Activated CD4-positive, alpha-beta T cell treated with anti-CD3 and anti-CD28 coated beads, Interleukin-2, amount 10 ng/mL, durations not matched to agents 24 days and 14 days (primary cell): ENCODE measurements around the gene NR2E3. TPM values are rescaled to one million over a fixed set of nuclear protein-coding genes. Genes with fewer than 3 reads are reported as not detected.
A peak's percentile ranks its signal among the peaks of the same experiment; 100 is the strongest.

ENCODE experiments used
- DNase-seq: peaks from one replicate; pipeline ENCODE4 v3.0.0; 2022
- H3K27ac Mint-ChIP-seq: one replicate; pipeline ENCODE4 v1.8.0; 2022; ENCODE audit warnings: mild to moderate bottlenecking, mixed read lengths
- H3K27me3 Mint-ChIP-seq: one replicate; pipeline ENCODE4 v1.8.0; 2022; ENCODE audit warnings: mixed read lengths
- H3K36me3 Mint-ChIP-seq: one replicate; pipeline ENCODE4 v1.8.0; 2022; ENCODE audit warnings: low read depth, mild to moderate bottlenecking, mixed read lengths
- H3K4me1 Mint-ChIP-seq: one replicate; pipeline ENCODE4 v1.8.0; 2021; ENCODE audit warnings: mixed read lengths
- H3K4me3 Mint-ChIP-seq: one replicate; pipeline ENCODE4 v1.8.0; 2022; ENCODE audit warnings: mild to moderate bottlenecking, moderate library complexity, mixed read lengths
- H3K9me3 Mint-ChIP-seq: one replicate; pipeline ENCODE4 v1.8.0; 2021; ENCODE audit warnings: mixed read lengths
- intact Hi-C: fragments of 100-400 bp; cut with micrococcal nuclease; formaldehyde crosslinking; loops from one replicate; pipeline ENCODE4 v1.15.1; 2023
- total RNA-seq: library from RNA; stranded (reverse); gene quantifications from 2 replicates; pipeline ENCODE4 v1.2.3, GENCODE V29; 2022

The NR2E3 gene
- not detected in 2 replicates for total RNA-seq

- Mint-ChIP-seq H3K27me3 (no peaks in the 10 kb centered on the region), H3K4me1 (no peaks in the 10 kb centered on the region), H3K4me3 (no peak within 1 kb of the TSS), H3K27ac (no peak within 1 kb of the TSS), H3K36me3 (no peaks in the 10 kb centered on the region), H3K9me3 (no peaks in the 10 kb centered on the region)
- intact Hi-C loops, result no loop called here
- no peak for DNase-seq
These were observed at the start of gene NR2E3 for GRCh38 chr15:71810256-71811035. Gene NR2E3, plus strand, starts transcription at chr15:71810554. Its CDS starts 190 bp downstream, at chr15:71810744.

- no peaks in the 10 kb centered on the region for H3K36me3 Mint-ChIP-seq
- no peak for DNase-seq
- intact Hi-C loops, result no loop called here
- H3K4me3 Mint-ChIP-seq, result no peak overlapping the region
- peaks cover 3% of the 10 kb centered on the region for H3K27me3 Mint-ChIP-seq
- H3K9me3 Mint-ChIP-seq, result peaks cover 3% of the 10 kb centered on the region
- no peaks in the 10 kb centered on the region for H3K4me1 Mint-ChIP-seq
- H3K27ac Mint-ChIP-seq, result no peak overlapping the region
These were observed 49.5 kb upstream of the NR2E3 start for GRCh38 chr15:71760852-71761251.

- Mint-ChIP-seq H3K9me3 (peaks cover 3% of the 10 kb centered on the region), H3K27me3 (peaks cover 3% of the 10 kb centered on the region)
- no peak for DNase-seq
These were observed 48.7 kb upstream of the NR2E3 start for GRCh38 chr15:71761649-71762048.

GRCh38 chr15:71768184-71768583, 42.2 kb upstream of the NR2E3 start:
- intact Hi-C loops, result no loop called here
- DNase-seq, result no peak
- Mint-ChIP-seq H3K4me1 (no peaks in the 10 kb centered on the region), H3K36me3 (no peaks in the 10 kb centered on the region), H3K4me3 (no peak overlapping the region), H3K27ac (no peak overlapping the region), H3K27me3 (peaks cover 7% of the 10 kb centered on the region), H3K9me3 (no peaks in the 10 kb centered on the region)

More at GRCh38 chr15:71761649-71762048, 48.7 kb upstream of the NR2E3 start:
- Mint-ChIP-seq H3K4me3 (no peak overlapping the region), H3K27ac (no peak overlapping the region), H3K4me1 (no peaks in the 10 kb centered on the region), H3K36me3 (no peaks in the 10 kb centered on the region)
- intact Hi-C loops, result no loop called here

- peaks cover 5% of the 10 kb centered on the region for H3K27me3 Mint-ChIP-seq
- H3K36me3 Mint-ChIP-seq, result no peaks in the 10 kb centered on the region
- H3K4me1 Mint-ChIP-seq, result no peaks in the 10 kb centered on the region
- intact Hi-C loops, result no loop called here
- no peak overlapping the region for H3K4me3 Mint-ChIP-seq
- H3K27ac Mint-ChIP-seq, result no peak overlapping the region
- H3K9me3 Mint-ChIP-seq, result no peaks in the 10 kb centered on the region
- DNase-seq, result no peak
These were observed 37.0 kb upstream of the NR2E3 start for GRCh38 chr15:71773206-71773859.

- Mint-ChIP-seq H3K27me3 (peaks cover 5% of the 10 kb centered on the region), H3K27ac (no peak overlapping the region), H3K36me3 (no peaks in the 10 kb centered on the region), H3K4me3 (no peak overlapping the region), H3K9me3 (no peaks in the 10 kb centered on the region), H3K4me1 (peaks cover 7% of the 10 kb centered on the region)
- intact Hi-C loops, result no loop called here
- no peak for DNase-seq
These were observed 34.5 kb upstream of the NR2E3 start for GRCh38 chr15:71775856-71776255.

- no peak overlapping the region for H3K4me3 Mint-ChIP-seq
- H3K27ac Mint-ChIP-seq, result no peak overlapping the region
- no peak for DNase-seq
- H3K36me3 Mint-ChIP-seq, result no peaks in the 10 kb centered on the region
- intact Hi-C loops, result no loop called here
- H3K27me3 Mint-ChIP-seq, result peaks cover 5% of the 10 kb centered on the region
- peaks cover 11% of the 10 kb centered on the region for H3K4me1 Mint-ChIP-seq
- no peaks in the 10 kb centered on the region for H3K9me3 Mint-ChIP-seq
These were observed 34.0 kb upstream of the NR2E3 start for GRCh38 chr15:71776304-71776703.

- no peaks in the 10 kb centered on the region for H3K27me3 Mint-ChIP-seq
- H3K4me3 Mint-ChIP-seq, result no peak overlapping the region
- no peak overlapping the region for H3K27ac Mint-ChIP-seq
- H3K36me3 Mint-ChIP-seq, result no peaks in the 10 kb centered on the region
- DNase-seq, result no peak
- H3K4me1 Mint-ChIP-seq, result peaks cover 15% of the 10 kb centered on the region
- intact Hi-C loops, result no loop called here
- no peaks in the 10 kb centered on the region for H3K9me3 Mint-ChIP-seq
These were observed 33.0 kb upstream of the NR2E3 start for GRCh38 chr15:71777216-71777943.

- H3K4me3 Mint-ChIP-seq, result no peak overlapping the region
- peaks cover 15% of the 10 kb centered on the region for H3K4me1 Mint-ChIP-seq
- H3K27ac Mint-ChIP-seq, result no peak overlapping the region
- DNase-seq, result no peak
- intact Hi-C loops, result no loop called here
- H3K9me3 Mint-ChIP-seq, result no peaks in the 10 kb centered on the region
- H3K36me3 Mint-ChIP-seq, result no peaks in the 10 kb centered on the region
- no peaks in the 10 kb centered on the region for H3K27me3 Mint-ChIP-seq
These were observed 31.1 kb upstream of the NR2E3 start for GRCh38 chr15:71779073-71779797.

- Mint-ChIP-seq H3K27me3 (peaks cover 2% of the 10 kb centered on the region), H3K4me3 (no peak overlapping the region), H3K4me1 (peaks cover 15% of the 10 kb centered on the region), H3K27ac (peak overlapping the region; percentile 13), H3K9me3 (no peaks in the 10 kb centered on the region), H3K36me3 (no peaks in the 10 kb centered on the region)
- DNase-seq, result peak; percentile 78
- intact Hi-C loops, result loop anchor here (1.0 to 2.0 kb wide), 2 partner anchors 20 to 376 kb away; no protein-coding TSS in a partner anchor
These were observed 30.0 kb upstream of the NR2E3 start for GRCh38 chr15:71780115-71780976.

- Mint-ChIP-seq H3K27me3 (peaks cover 4% of the 10 kb centered on the region), H3K4me1 (peaks cover 15% of the 10 kb centered on the region), H3K27ac (peak overlapping the region; percentile 18), H3K9me3 (no peaks in the 10 kb centered on the region), H3K4me3 (no peak overlapping the region), H3K36me3 (no peaks in the 10 kb centered on the region)
- intact Hi-C loops, result loop anchor here (2.0 kb wide), 1 partner anchor 19 kb away; no protein-coding TSS in a partner anchor
- DNase-seq, result no peak
These were observed 29.0 kb upstream of the NR2E3 start for GRCh38 chr15:71781179-71781964.

GRCh38 chr15:71781965-71782265, 28.4 kb upstream of the NR2E3 start:
- intact Hi-C loops, result loop anchor here (2.0 kb wide), 1 partner anchor 19 kb away; no protein-coding TSS in a partner anchor
- H3K4me1 Mint-ChIP-seq, result peaks cover 15% of the 10 kb centered on the region
- peaks cover 4% of the 10 kb centered on the region for H3K27me3 Mint-ChIP-seq
- H3K9me3 Mint-ChIP-seq, result no peaks in the 10 kb centered on the region
- H3K4me3 Mint-ChIP-seq, result no peak overlapping the region
- no peaks in the 10 kb centered on the region for H3K36me3 Mint-ChIP-seq
- no peak for DNase-seq
- H3K27ac Mint-ChIP-seq, result no peak overlapping the region
